GM18502 (cell line): Measurements from ENCODE around the gene DUSP16.
"Not testable (repeated sequence)": the region's sequence is repeated elsewhere in the genome, so short reads cannot be mapped to it uniquely, and the experiment has no call there.

ENCODE experiments used
- ATAC-seq: cut with Tn5 transposase; IDR thresholded peaks from one replicate; pipeline ENCODE4 v1.9.1; 2021; ENCODE audit warnings: mild to moderate bottlenecking; ENCODE audit not compliant: unreplicated experiment, poor library complexity

Gene DUSP16

GRCh38 chr12:12585115-12585863 lies 22.6 kb upstream of the DUSP16 start:
- ATAC-seq = no peak

- ATAC-seq = no peak
Measured at GRCh38 chr12:12583510-12584178, 21.0 kb upstream of the DUSP16 start.

DNA sequence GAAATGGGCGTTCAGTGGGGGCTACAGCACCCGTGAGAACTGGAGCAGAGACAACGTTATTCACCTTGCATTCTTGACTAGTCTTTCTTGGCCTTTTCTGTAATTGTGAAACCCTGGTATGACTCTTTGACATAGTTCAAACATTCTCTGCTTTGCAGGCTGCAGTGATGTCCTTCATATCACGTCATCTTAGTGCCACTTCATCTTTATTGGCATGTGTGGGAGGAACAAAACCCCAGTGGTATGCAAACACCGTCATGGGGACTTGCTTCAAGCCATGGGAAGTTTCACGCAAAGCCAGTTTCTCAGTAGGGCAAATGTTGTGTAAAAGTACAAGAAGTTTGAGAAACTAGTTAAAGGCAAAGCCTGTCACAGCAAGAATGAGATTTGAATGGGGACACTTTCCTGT lies 20.2 kb upstream of the DUSP16 start:
- peak; percentile 91 for ATAC-seq

DNA sequence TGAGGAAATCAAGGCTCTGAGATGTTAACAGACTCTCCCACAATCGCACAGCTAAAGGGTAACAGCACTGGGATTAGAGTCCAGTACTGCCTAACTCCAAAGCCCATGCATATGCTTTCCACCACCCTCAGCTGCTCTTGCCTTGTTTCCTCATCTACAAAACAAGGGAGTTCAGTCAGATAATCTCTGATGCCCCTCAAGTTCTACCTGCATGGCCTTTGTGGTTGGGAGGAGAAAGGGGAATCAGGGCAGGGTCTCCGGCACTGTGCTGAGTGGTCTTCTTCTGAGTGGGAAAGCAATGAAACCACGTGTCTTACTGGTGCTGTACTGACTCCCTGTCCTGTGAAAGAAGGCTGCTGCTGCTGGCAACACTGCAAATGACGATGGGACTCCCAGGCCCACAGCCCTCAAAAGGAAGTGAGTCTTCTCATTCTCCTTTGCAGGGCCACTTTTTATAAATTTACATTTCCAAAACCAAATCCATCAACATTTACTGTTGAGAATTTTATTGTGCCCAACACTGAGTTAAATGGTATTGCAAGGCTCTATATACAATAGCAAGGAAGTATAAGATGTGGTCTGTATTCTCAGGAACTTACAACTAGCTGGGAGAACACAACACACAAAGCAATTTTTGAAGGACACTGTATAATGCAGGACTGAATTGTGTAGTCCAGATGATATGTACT lies 19.7 kb upstream of the DUSP16 start:
- peak; percentile 45 for ATAC-seq

DNA sequence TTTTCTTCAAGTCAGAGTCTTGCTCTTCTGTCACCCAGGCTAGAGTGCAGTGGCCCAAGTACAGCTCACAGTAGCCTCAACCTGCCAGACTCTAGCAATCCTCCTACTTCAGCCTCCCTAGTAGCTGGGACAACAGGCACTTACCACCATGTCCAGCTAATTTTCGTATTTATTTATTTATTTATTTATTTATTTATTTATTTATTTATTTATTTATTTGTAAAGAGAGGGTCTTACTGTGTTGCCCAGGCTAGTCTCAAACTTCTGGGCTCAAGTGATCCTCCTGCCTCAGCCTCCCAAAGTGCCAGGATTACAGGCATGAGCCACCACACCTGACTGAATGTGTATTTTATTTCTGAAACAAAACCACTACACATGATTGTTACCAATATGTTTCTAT lies 18.1 kb upstream of the DUSP16 start:
- not testable (repeated sequence) for ATAC-seq

GRCh38 chr12:12577786-12578185 lies 15.1 kb upstream of the DUSP16 start:
- no peak for ATAC-seq

- ATAC-seq = no peak
Measured at GRCh38 chr12:12572659-12573058, 10.0 kb upstream of the DUSP16 start.

DNA sequence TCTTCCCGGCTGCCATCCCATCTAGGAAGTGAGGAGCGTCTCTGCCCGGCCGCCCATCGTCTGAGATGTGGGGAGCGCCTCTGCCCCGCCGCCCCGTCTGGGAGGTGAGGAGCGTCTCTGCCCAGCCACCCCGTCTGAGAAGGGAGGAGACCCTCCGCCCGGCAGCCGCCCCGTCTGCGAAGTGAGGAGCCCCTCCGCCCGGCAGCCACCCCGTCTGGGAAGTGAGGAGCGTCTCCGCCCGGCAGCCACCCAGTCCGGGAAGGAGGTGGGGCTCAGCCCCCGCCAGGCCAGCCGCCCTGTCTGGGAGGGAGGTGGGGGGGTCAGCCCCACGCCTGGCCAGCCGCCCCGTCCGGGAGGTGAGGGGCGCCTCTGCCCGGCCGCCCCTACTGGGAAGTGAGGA lies 3.3 kb upstream of the DUSP16 start:
- ATAC-seq = not testable (repeated sequence)

GRCh38 chr12:12564911-12565310 lies 2.2 kb upstream of the DUSP16 start:
- no peak for ATAC-seq

DNA sequence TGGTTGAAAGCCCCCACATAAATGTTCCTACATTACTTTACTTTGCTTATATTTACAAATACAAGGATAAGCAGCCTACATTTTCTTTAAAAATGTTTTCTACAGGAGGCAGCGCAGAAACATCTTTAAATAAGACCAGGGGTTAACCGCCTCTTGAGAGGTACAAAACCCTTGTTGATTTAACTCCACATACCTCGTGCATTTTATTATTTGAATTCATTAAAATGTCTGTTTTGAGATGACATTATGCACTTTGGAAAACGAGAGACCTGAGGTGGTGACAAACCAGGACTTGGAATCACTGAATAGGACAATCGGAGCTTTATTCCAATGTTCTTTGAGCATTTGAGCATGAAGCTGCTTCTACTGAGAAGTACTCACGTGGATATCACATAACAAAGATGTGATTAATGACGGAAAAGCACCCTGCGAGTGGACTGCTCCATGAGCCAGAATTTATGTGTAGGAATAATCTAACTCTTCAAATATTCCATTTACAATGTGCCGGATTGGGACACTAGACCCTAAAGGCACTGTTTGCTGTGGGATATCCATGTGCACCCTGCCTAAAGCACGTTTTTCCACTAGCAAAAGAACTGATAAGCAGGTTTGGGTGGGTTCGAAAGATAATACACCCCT lies 746 bp upstream of the DUSP16 start:
- ATAC-seq = no peak

DNA sequence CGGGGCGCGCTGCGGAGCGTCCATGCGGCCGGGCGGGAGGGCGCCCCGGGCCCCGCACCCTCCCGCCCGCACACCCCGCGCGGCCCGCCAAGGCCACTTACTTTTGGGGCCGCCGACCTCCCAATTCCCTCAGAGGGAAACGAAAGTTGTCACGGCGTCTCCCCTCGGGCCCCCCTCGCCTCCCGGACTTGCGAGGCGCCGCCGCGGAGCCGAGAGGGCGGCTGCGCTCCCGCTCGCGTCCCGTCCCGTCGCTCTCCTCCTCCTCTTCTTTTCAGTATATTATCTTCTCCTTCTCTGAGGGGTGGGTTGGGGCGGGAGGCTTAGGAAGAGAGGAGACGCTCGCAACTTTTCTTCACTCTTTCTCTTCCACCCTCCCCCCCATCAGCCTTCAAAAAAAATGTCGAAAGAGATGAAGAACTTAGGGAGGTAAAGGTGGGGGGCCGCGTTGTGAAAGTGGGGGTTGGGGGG lies 613 bp downstream of the DUSP16 start:
- peak; percentile 19 for ATAC-seq

- peak; percentile 25 for ATAC-seq
Measured at GRCh38 chr12:12561371-12562015, 1.2 kb downstream of the DUSP16 start.

DNA sequence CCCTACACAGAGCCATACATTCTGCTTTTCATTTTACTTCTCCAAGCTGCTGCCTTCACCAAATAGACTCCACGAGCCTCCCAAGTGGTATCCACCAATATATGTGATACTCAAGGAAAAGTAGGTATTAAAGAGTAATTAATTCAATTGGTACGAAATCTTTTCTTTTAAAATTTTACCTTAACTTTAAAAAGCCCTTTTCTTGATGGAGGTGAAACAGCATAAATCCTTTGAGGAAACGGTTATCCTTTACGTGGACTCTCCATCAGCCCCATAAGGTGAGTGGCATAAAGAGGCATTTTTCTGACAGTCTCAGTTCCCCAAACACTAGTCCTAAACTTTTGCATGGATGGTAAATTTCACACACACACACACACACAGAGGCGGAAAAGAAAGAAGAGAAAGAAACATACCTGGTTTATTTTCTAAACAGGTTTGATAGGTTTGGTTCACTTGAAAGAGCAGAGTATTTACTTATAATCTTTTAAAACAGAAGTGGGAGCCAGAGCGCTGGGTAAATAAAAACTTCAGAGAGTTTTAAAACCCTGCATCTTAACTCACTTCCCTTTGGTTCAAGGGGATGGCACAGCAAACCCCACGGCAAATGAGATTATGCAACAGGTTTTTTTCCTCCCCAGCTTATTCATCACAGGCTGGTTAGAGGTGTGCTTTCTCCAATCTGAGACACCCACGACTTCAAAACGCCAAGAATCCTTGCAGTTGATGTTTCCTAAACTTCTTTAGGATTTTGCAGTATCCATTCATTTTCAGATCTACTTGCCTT lies 1.9 kb downstream of the DUSP16 start:
- peak; percentile 31 for ATAC-seq

DNA sequence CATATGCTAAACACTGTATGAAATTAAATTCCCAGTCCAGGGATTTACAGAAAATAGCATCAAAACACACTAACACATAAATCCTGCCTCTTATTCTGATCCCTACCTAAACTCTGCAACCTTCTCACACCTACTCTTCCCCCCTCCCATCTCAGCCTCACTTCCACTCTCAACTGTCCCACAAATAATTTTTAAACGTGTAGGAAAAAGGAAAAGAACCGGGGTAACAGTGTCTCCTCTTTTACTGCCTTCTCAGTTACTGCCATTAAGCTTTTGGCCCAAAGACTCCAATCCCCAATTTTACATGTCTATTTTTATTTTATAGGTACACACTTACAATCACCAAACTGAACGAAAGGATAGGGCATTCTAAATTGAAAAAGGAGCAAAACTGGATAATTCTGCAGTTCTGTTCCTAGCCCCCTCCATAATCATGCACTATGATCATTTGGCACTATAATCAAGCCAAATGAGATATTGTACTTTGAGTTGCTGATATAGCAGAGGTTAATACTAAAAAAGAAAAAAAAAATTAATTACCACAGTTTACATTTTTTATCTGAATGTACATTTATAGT lies 2.9 kb downstream of the DUSP16 start:
- ATAC-seq = no peak

- no peak for ATAC-seq
Measured at GRCh38 chr12:12558291-12558690, 4.4 kb downstream of the DUSP16 start.

GRCh38 chr12:12557733-12558132 lies 4.9 kb downstream of the DUSP16 start:
- ATAC-seq = no peak

DNA sequence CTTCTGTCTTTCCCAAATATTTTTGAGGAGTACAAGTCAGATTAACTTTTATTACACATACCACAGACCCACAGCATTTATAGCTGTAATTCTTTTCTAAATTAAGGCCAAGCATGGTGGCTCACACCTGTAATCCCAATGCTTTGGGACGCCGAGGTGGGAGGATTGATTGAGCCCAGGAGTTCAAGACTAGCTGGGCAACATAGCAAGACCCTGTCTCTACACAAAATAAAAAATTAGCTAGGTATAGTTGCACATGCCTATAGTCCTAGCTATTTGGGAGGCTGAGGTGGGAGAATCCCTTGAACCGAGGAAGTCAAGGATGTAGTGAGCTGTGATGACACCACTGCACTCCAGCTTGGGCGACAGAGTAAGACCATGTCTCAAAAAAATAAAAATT lies 7.0 kb downstream of the DUSP16 start:
- ATAC-seq = no peak

- ATAC-seq = no peak
Measured at GRCh38 chr12:12553208-12553785, 9.4 kb downstream of the DUSP16 start.

DNA sequence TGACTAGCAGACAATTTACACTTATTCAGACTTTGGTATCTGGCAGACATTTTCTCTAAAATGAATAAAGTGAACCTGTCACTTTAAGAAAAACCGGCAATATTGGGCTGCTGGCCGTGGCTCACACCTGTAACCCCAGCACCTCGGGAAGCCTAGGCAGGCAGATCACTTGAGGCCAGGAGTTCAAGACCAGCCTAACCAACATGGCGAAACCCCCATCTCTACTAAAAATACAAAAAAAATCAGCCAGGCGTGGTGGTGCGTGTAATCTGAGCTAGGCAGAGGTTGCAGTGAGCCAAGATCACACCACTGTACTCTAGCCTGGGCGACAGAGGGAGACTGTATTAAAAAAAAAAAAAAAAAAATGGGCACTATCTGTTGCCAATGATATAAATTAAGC lies 11.5 kb downstream of the DUSP16 start:
- ATAC-seq = no peak
